ENCODE results near the gene NPR1.
"Not testable (repeated sequence)": the region's sequence is repeated elsewhere in the genome, so short reads cannot be mapped to it uniquely, and the experiment has no call there.

The NPR1 gene

GRCh38 chr1:153683854-153684253 is 5.4 kb downstream of the NPR1 start:
- no peak for DNase-seq

- no peak for DNase-seq
These were observed 6.4 kb downstream of the NPR1 start for GRCh38 chr1:153684892-153685291.

- DNase-seq, result no peak
These were observed 7.3 kb downstream of the NPR1 start for GRCh38 chr1:153685544-153686340.

- DNase-seq, result no peak
These were observed 9.0 kb downstream of the NPR1 start for GRCh38 chr1:153687346-153688125.

GRCh38 chr1:153688276-153688675 is 9.8 kb downstream of the NPR1 start:
- DNase-seq, result no peak

GRCh38 chr1:153688736-153689328 is 10.3 kb downstream of the NPR1 start:
- no peak for DNase-seq

- no peak for DNase-seq
These were observed 15.0 kb downstream of the NPR1 start for GRCh38 chr1:153693466-153693865.

GRCh38 chr1:153696741-153697140 is 18.3 kb downstream of the NPR1 start:
- no peak for DNase-seq

GRCh38 chr1:153697191-153698019 is 18.9 kb downstream of the NPR1 start:
- no peak for DNase-seq

- no peak for DNase-seq
These were observed 19.8 kb downstream of the NPR1 start for GRCh38 chr1:153698020-153698922.

GRCh38 chr1:153698923-153699714 is 20.6 kb downstream of the NPR1 start:
- no peak for DNase-seq

GRCh38 chr1:153699768-153700167 is 21.3 kb downstream of the NPR1 start:
- no peak for DNase-seq

GRCh38 chr1:153705484-153705883 is 27.0 kb downstream of the NPR1 start:
- DNase-seq, result no peak

- DNase-seq, result no peak
These were observed 32.5 kb downstream of the NPR1 start for GRCh38 chr1:153711026-153711425.

- DNase-seq, result not testable (repeated sequence)
These were observed 37.7 kb downstream of the NPR1 start for GRCh38 chr1:153716211-153716610.

- no peak for DNase-seq
These were observed 38.8 kb downstream of the NPR1 start for GRCh38 chr1:153717330-153717729.

- DNase-seq, result no peak
These were observed 45.2 kb downstream of the NPR1 start for GRCh38 chr1:153723687-153724086.

GRCh38 chr1:153724634-153725033 is 46.1 kb downstream of the NPR1 start:
- not testable (repeated sequence) for DNase-seq

GRCh38 chr1:153727463-153728304 is 49.2 kb downstream of the NPR1 start, which contains the start of gene INTS3:
Gene INTS3 (plus strand): TSS chr1:153728050. CDS start chr1:153728635, 585 bp downstream.
- peak; percentile 99 for DNase-seq

All from GF-D8 (cell line).